CD4-positive, alpha-beta T cell (primary cell): ENCODE results near the gene AGFG2. TPM values are rescaled to one million over a fixed set of nuclear protein-coding genes. Genes with fewer than 3 reads are reported as not detected.

Experiments used
- ATAC-seq: fragments of 200-7000 bp; cut with Tn5 transposase; one replicate; pipeline ENCODE4 v1.10.0; 2022; ENCODE audit warnings: mild to moderate bottlenecking; ENCODE audit not compliant: poor library complexity
- CTCF ChIA-PET: fragments of 350-600 bp; sonication (Branson Sonifier 250); formaldehyde crosslinking; loops from one replicate; lab custom pipeline; 2021; ENCODE audit warnings: antibody characterized with exemption, inconsistent platforms; lab: Charles Lee
- POLR2A ChIA-PET: fragments of 350-600 bp; sonication (Branson Sonifier 250); formaldehyde crosslinking; loops from one replicate; lab custom pipeline; 2021; ENCODE audit warnings: antibody characterized with exemption, inconsistent platforms; lab: Charles Lee
- DNase-seq, 14 experiments: peaks; one replicate each; pipeline ENCODE4 v3.0.0-alpha.2; 2013 to 2020; ENCODE audit warnings: mixed read lengths in 2 of 14
- H3K27ac ChIP-seq, 2 donors: one replicate each; pipeline versions ENCODE4 v1.5.1 to v1.7.0; 2013; ENCODE audit warnings: low read length in 2 of 2, low read depth in 1 of 2, mild to moderate bottlenecking in 1 of 2
- H3K27me3 ChIP-seq, 2 experiments: 1 replicate in 1 of 2; 2 replicates in 1 of 2; pipeline versions ENCODE4 v1.6.1 to v1.7.0; 2013; ENCODE audit warnings: low read length in 2 of 2, control low read depth in 1 of 2, mild to moderate bottlenecking in 1 of 2, moderate library complexity in 1 of 2; ENCODE audit not compliant: insufficient read depth in 2 of 2, control insufficient read depth in 1 of 2
- H3K36me3 ChIP-seq: one replicate; pipeline ENCODE4 v1.6.1; 2013; ENCODE audit warnings: low read length, control low read depth; ENCODE audit not compliant: insufficient read depth
- H3K4me1 ChIP-seq: one replicate; pipeline ENCODE4 v1.6.1; 2013; ENCODE audit warnings: low read length, control low read depth; ENCODE audit not compliant: insufficient read depth
- H3K4me3 ChIP-seq: one replicate; pipeline ENCODE4 v1.5.1; 2013; ENCODE audit warnings: mild to moderate bottlenecking, low read length, moderate library complexity
- H3K9me3 ChIP-seq, 2 experiments: 1 replicate in 1 of 2; 2 replicates in 1 of 2; pipeline versions ENCODE4 v1.6.1 to v1.7.0; 2013; ENCODE audit warnings: low read length in 2 of 2, mild to moderate bottlenecking in 2 of 2, control low read depth in 1 of 2, moderate library complexity in 1 of 2; ENCODE audit not compliant: control insufficient read depth in 1 of 2, insufficient read depth in 1 of 2
- H3K27ac Mint-ChIP-seq: one replicate; pipeline ENCODE4 v1.8.0; 2020; ENCODE audit warnings: mixed read lengths
- H3K27me3 Mint-ChIP-seq: one replicate; pipeline ENCODE4 v1.8.0; 2021; ENCODE audit warnings: mixed read lengths
- H3K36me3 Mint-ChIP-seq: one replicate; pipeline ENCODE4 v1.8.0; 2021; ENCODE audit warnings: low read depth, mixed read lengths
- H3K4me1 Mint-ChIP-seq: one replicate; pipeline ENCODE4 v1.8.0; 2021; ENCODE audit warnings: low read depth, mixed read lengths
- H3K4me3 Mint-ChIP-seq: one replicate; pipeline ENCODE4 v1.8.0; 2020; ENCODE audit warnings: mild to moderate bottlenecking, mixed read lengths
- H3K9me3 Mint-ChIP-seq: one replicate; pipeline ENCODE4 v1.8.0; 2020; ENCODE audit warnings: mixed read lengths
- CTCF ChIP-seq: fragments of 200-600 bp; IDR thresholded peaks from one replicate; pipeline ENCODE4 v1.8.0; 2022; ENCODE audit warnings: antibody characterized with exemption, mild to moderate bottlenecking
- intact Hi-C, 2 experiments: fragments of 100-400 bp; cut with DNase I in 1 of 2; cut with micrococcal nuclease in 1 of 2; formaldehyde crosslinking; loops; one replicate each; pipeline versions ENCODE4 v1.15.1 to v1.9.0; 2023 to 2025; cut with DNase I, micrococcal nuclease
- total RNA-seq, 174 experiments: library from RNA in 2 of 174; stranded (reverse) in 2 of 174; gene quantifications; one replicate each; pipeline ENCODE4 v1.2.3 and lab custom pipeline; 2021 to 2026

The AGFG2 gene
- total RNA-seq, 2 experiments from 2014 or later, result 6.6 to 9.9 TPM

- Histone ChIP-seq H3K27me3 (no peaks in the 10 kb centered on the region), H3K4me3 (peak overlapping the region; percentile 86), H3K9me3 (no peaks in the 10 kb centered on the region), H3K27ac (peak overlapping the region; percentile 13 to 63), H3K4me1 (peaks cover 29% of the 10 kb centered on the region), H3K36me3 (no peaks in the 10 kb centered on the region)
- Mint-ChIP-seq H3K9me3 (no peaks in the 10 kb centered on the region), H3K4me1 (peaks cover 23% of the 10 kb centered on the region), H3K36me3 (no peaks in the 10 kb centered on the region), H3K27ac (peak overlapping the region; percentile 76), H3K27me3 (no peaks in the 10 kb centered on the region), H3K4me3 (peak overlapping the region; percentile 92)
- ChIA-PET POLR2A (interaction anchor here (0.8 to 5.2 kb wide), 13 partner anchors 8 to 427 kb away, joined by 3 to 48 read pairs (median 3); partner anchors contain the start of genes FBXO24, GPC2, LRCH4 and MOSPD3), CTCF (interaction anchor here (0.6 to 2.3 kb wide), 6 partner anchors 10 to 101 kb away, joined by 3 to 8 read pairs (median 4); partner anchors contain the start of genes LRCH4 and POP7)
- intact Hi-C loops, result loop anchor here (1.0 to 2.0 kb wide), 4 partner anchors 17 to 87 kb away; partner anchors contain the start of genes FBXO24 (in 1 of the 2), GNB2 (in 1 of the 2) and LRCH4 (in 1 of the 2)
- peak; percentile 57 to 90 (median 69) for DNase-seq
- ATAC-seq, result peak; percentile 66
- peak; percentile 62 for TF ChIP-seq CTCF
Measured at GRCh38 chr7:100604028-100604975, 65.3 kb downstream of the AGFG2 start.

GRCh38 chr7:100604976-100605911 lies 66.2 kb downstream of the AGFG2 start:
- peak in 8 of 14 experiments; percentile 13 to 79 (median 44) for DNase-seq
- Histone ChIP-seq H3K4me3 (peak overlapping the region; percentile 86), H3K9me3 (no peaks in the 10 kb centered on the region), H3K4me1 (peaks cover 29% of the 10 kb centered on the region), H3K36me3 (no peaks in the 10 kb centered on the region), H3K27ac (no peak overlapping the region), H3K27me3 (no peaks in the 10 kb centered on the region)
- peak overlapping the region; percentile 74 for H3K27ac Mint-ChIP-seq
- no peaks in the 10 kb centered on the region for H3K27me3 Mint-ChIP-seq
- intact Hi-C loops, result loop anchor here (1.0 to 2.0 kb wide), 4 partner anchors 18 to 86 kb away; partner anchors contain the start of genes FBXO24 (in 1 of the 2), GNB2 (in 1 of the 2) and LRCH4 (in 1 of the 2)
- POLR2A ChIA-PET, result interaction anchor here (0.9 to 5.2 kb wide), 10 partner anchors 16 to 428 kb away, joined by 3 to 48 read pairs (median 3); partner anchors contain the start of genes FBXO24, GPC2, LRCH4 and POP7
- H3K36me3 Mint-ChIP-seq, result no peaks in the 10 kb centered on the region
- peak; percentile 41 for ATAC-seq
- CTCF ChIA-PET, result interaction anchor here (0.6 to 2.3 kb wide), 6 partner anchors 20 to 100 kb away, joined by 3 to 8 read pairs (median 3); partner anchors contain the start of genes LRCH4 and POP7
- peak overlapping the region; percentile 92 for H3K4me3 Mint-ChIP-seq
- peaks cover 28% of the 10 kb centered on the region for H3K4me1 Mint-ChIP-seq
- no peak for TF ChIP-seq CTCF
- H3K9me3 Mint-ChIP-seq, result no peaks in the 10 kb centered on the region
